Lung (tissue), 12 donors: Measurements from ENCODE around the gene ZNF107. TPM values are rescaled to one million over a fixed set of nuclear protein-coding genes. Genes with fewer than 3 reads are reported as not detected.
"Not testable (repeated sequence)": the region's sequence is repeated elsewhere in the genome, so short reads cannot be mapped to it uniquely, and the experiment has no call there.

ENCODE experiments used
- ATAC-seq: fragments of 200-7000 bp; cut with Tn5 transposase; one replicate; pipeline ENCODE4 v1.9.1; 2020; ENCODE audit warnings: moderate number of reproducible peaks; ENCODE audit not compliant: insufficient read depth, low FRiP score
- DNase-seq, 3 donors: peaks; one replicate each; pipeline ENCODE4 v3.0.0-alpha.2; 2013 to 2017
- H3K27ac ChIP-seq, 2 donors: one replicate each; pipeline ENCODE4 v1.5.1; 2013; ENCODE audit warnings: mild to moderate bottlenecking in 2 of 2, moderate library complexity in 2 of 2, control low read depth in 1 of 2, inconsistent platforms in 1 of 2, low read depth in 1 of 2, low read length in 1 of 2
- H3K27me3 ChIP-seq, 3 donors: one replicate each; pipeline ENCODE4 v1.5.1; 2013; ENCODE audit warnings: low read length in 2 of 3; ENCODE audit not compliant: control insufficient read depth in 3 of 3, insufficient read depth in 3 of 3
- H3K36me3 ChIP-seq, 4 donors: one replicate each; pipeline ENCODE4 v1.5.1; 2013; ENCODE audit warnings: low read length in 4 of 4, mild to moderate bottlenecking in 1 of 4, moderate library complexity in 1 of 4; ENCODE audit not compliant: control insufficient read depth in 4 of 4, insufficient read depth in 4 of 4
- H3K4me1 ChIP-seq, 5 donors: one replicate each; pipeline ENCODE4 v1.5.1; 2013; ENCODE audit warnings: low read length in 5 of 5, mild to moderate bottlenecking in 2 of 5, moderate library complexity in 1 of 5; ENCODE audit not compliant: control insufficient read depth in 5 of 5, insufficient read depth in 5 of 5
- H3K4me3 ChIP-seq: one replicate; pipeline ENCODE4 v1.5.1; 2013; ENCODE audit warnings: mild to moderate bottlenecking, control low read depth, moderate library complexity
- H3K9ac ChIP-seq, 2 donors: one replicate each; pipeline ENCODE4 v1.5.1; 2013; ENCODE audit warnings: low read length in 2 of 2, control low read depth in 1 of 2; ENCODE audit not compliant: insufficient read depth in 1 of 2
- H3K9me3 ChIP-seq, 4 donors: one replicate each; pipeline ENCODE4 v1.5.1; 2013; ENCODE audit warnings: low read length in 3 of 4, mild to moderate bottlenecking in 1 of 4, moderate library complexity in 1 of 4; ENCODE audit not compliant: control insufficient read depth in 4 of 4, insufficient read depth in 3 of 4
- CTCF ChIP-seq: IDR thresholded peaks from 2 replicates; pipeline ENCODE4 v1.5.1; 2012; ENCODE audit warnings: mild to moderate bottlenecking; ENCODE audit errors: control extremely low read depth, extremely low read depth
- WGBS, 2 donors: extraction: QIAGEN DNeasy Blood & Tissue Kit; methylation state at CpG; one replicate each; pipeline ENCODE4 v1.1.7; 2013; 5-methylcytosine and 5-hydroxymethylcytosine counted together
- polyA plus RNA-seq, 2 donors: library from polyadenylated mRNA; stranded (reverse); fragments of 200-250 nt; gene quantifications; one replicate each; pipeline ENCODE4 v1.2.1, GENCODE V29; 2013
- total RNA-seq, 2 donors: library from RNA; depleted of rRNA in 1 of 2; stranded (reverse); fragments of >200 nt in 1 of 2; gene quantifications; one replicate each; pipeline ENCODE4 v1.2.1, GENCODE V29; 2014 to 2021
- donor health status: control.
- donor health status: control.
- donor health status: Bipolar disorder and iron deficiency.
- donor health status: healthy.
- donor health status: DM: yes; HTN: yes; CAD: no.

Gene ZNF107
- total and polyA plus RNA-seq, 4 donors, result 1.3 to 9.0 (median 3.1) TPM

- DNase-seq (no peak), ATAC-seq (no peak)
- 86 to 87% methylated on average over 5 of the region's 5 CpGs for WGBS, 2 donors
- Histone ChIP-seq H3K36me3 (no peaks in the 10 kb centered on the region), H3K4me3 (no peak overlapping the region), H3K9ac (no peak overlapping the region), H3K4me1 (peaks cover 0 to 2% (median 0%) of the 10 kb centered on the region in 5 donors), H3K9me3 (peaks cover 0 to 2% (median 0%) of the 10 kb centered on the region in 4 donors), H3K27ac (no peak overlapping the region), H3K27me3 (no peaks in the 10 kb centered on the region)
- no peak for TF ChIP-seq CTCF
Observed at GRCh38 chr7:64654796-64655548, 11.0 kb upstream of the ZNF107 start.

DNA sequence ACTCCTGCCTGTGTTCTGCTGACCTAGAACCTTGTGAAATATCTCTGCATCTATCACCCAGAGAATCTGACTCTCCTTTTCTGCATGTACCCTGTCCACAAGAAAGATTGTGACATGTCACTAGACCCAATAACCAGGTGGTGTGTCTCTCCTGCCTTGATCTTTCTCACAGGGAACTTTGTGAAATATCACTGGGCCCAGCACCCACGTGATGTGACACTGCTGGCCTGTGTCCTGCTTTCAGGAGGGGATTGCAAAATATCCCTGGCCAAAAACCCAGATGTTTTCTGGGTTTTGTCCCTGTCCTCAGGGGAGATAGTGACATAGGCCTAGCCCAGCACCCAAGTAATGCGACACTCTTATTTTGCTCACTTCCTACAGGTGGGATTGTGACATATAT lies 10.1 kb upstream of the ZNF107 start:
- ATAC-seq (no peak), DNase-seq (no peak)
- Histone ChIP-seq H3K4me1 (peaks cover 0 to 2% (median 0%) of the 10 kb centered on the region in 5 donors), H3K4me3 (no peak overlapping the region), H3K27me3 (no peaks in the 10 kb centered on the region), H3K9ac (no peak overlapping the region), H3K27ac (no peak overlapping the region), H3K9me3 (peaks cover 0 to 2% (median 0%) of the 10 kb centered on the region in 4 donors), H3K36me3 (no peaks in the 10 kb centered on the region)
- 56 to 66% methylated on average over 2 of the region's 2 CpGs for WGBS, 2 donors
- no peak for TF ChIP-seq CTCF

- ATAC-seq (no peak), DNase-seq (no peak)
- Histone ChIP-seq H3K36me3 (no peaks in the 10 kb centered on the region), H3K4me3 (no peak overlapping the region), H3K4me1 (peaks cover 0 to 2% (median 0%) of the 10 kb centered on the region in 5 donors), H3K27me3 (no peaks in the 10 kb centered on the region), H3K9ac (no peak overlapping the region), H3K27ac (no peak overlapping the region), H3K9me3 (peaks cover 0 to 2% (median 0%) of the 10 kb centered on the region in 4 donors)
- TF ChIP-seq CTCF, result no peak
- 85 to 94% methylated on average over 3 of the region's 3 CpGs for WGBS, 2 donors
Observed at GRCh38 chr7:64656489-64656888, 9.4 kb upstream of the ZNF107 start.

DNA sequence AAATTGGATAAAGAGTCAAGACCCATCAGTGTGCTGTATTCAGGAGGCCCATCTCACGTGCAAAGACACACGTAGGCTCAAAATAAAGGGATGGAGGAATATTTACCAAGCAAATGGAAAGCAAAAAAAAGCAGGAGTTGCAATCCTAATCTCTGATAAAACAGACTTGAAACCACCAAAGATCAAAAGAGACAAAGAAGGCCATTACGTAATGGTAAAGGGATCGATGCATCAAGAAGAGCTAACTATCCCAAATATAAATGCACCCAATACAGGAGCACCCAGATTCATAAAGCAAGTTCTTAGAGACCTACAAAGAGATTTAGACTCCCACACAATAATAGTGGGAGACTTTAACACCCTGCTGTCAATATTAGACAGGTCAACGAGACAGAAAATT lies 3.8 kb upstream of the ZNF107 start:
- not testable (repeated sequence) for H3K9me3 ChIP-seq, H3K27ac ChIP-seq, DNase-seq, H3K4me3 ChIP-seq, ATAC-seq, H3K36me3 ChIP-seq, H3K9ac ChIP-seq, H3K4me1 ChIP-seq, H3K27me3 ChIP-seq
- 97% methylated on average over 5 of the region's 5 CpGs for WGBS, 2 donors
